Breast epithelium (tissue), 4 donors: ENCODE data around the gene MTF2. TPM values are rescaled to one million over a fixed set of nuclear protein-coding genes. Genes with fewer than 3 reads are reported as not detected.
"Not testable (repeated sequence)": the region's sequence is repeated elsewhere in the genome, so short reads cannot be mapped to it uniquely, and the experiment has no call there.

ENCODE experiments used
- DNase-seq, 2 donors: peaks; one replicate each; pipeline ENCODE4 v3.0.0-alpha.2; 2019; ENCODE audit warnings: low spot score in 2 of 2
- H3K27ac ChIP-seq, 2 donors: fragments of 200-600 bp; sonication (generic) in 1 of 2; one replicate each; pipeline ENCODE4 v1.5.1; 2016 to 2019; ENCODE audit warnings: mild to moderate bottlenecking in 1 of 2
- H3K27me3 ChIP-seq, 2 donors: fragments of 200-600 bp; sonication (generic) in 1 of 2; one replicate each; pipeline versions ENCODE4 v1.5.1 to v1.6.0; 2017 to 2019; ENCODE audit warnings: control low read depth in 1 of 2, mild to moderate bottlenecking in 1 of 2
- H3K36me3 ChIP-seq: fragments of 200-600 bp; one replicate; pipeline ENCODE4 v1.5.1; 2019
- H3K4me1 ChIP-seq, 2 donors: fragments of 200-600 bp; sonication (generic); one replicate each; pipeline ENCODE4 v1.5.1; 2016 to 2019; ENCODE audit warnings: control low read depth in 1 of 2
- H3K4me3 ChIP-seq, 3 donors: fragments of 200-600 bp; sonication (generic); 1 replicate in 2 of 3; 2 replicates in 1 of 3; pipeline ENCODE4 v1.5.1; 2016 to 2019; ENCODE audit warnings: mild to moderate bottlenecking in 3 of 3, moderate library complexity in 2 of 3
- H3K9me3 ChIP-seq, 2 donors: fragments of 200-600 bp; sonication (generic) in 1 of 2; one replicate each; pipeline ENCODE4 v1.5.1; 2016 to 2019; ENCODE audit warnings: control low read depth in 1 of 2
- CTCF ChIP-seq, 3 donors: fragments of 450-650 bp; IDR thresholded peaks; one replicate each; pipeline ENCODE4 v1.5.1; 2016 to 2017; ENCODE audit warnings: antibody characterized with exemption in 3 of 3, mild to moderate bottlenecking in 3 of 3, moderate library complexity in 3 of 3
- POLR2A ChIP-seq: fragments of 450-650 bp; IDR thresholded peaks from one replicate; pipeline ENCODE4 v1.6.1; 2016; ENCODE audit warnings: antibody characterized with exemption, mild to moderate bottlenecking, moderate library complexity
- POLR2AphosphoS5 ChIP-seq, 3 donors: sonication (generic); formaldehyde crosslinking; IDR thresholded peaks; one replicate each; pipeline ENCODE4 v1.6.1; 2017; ENCODE audit warnings: antibody characterized with exemption in 3 of 3
- intact Hi-C: fragments of 100-400 bp; cut with DNase I; formaldehyde crosslinking; loops from one replicate; pipeline ENCODE4 v1.15.1; 2023; ENCODE audit warnings: low total_unique reads
- total RNA-seq, 3 donors: library from RNA; depleted of rRNA; stranded (reverse); fragments of >200 nt; gene quantifications; one replicate each; pipeline ENCODE4 v1.1.0, GENCODE V29; 2016

MTF2 gene
- total RNA-seq, 3 donors from 2014 or later, result 11.0 to 37.9 (median 32.1) TPM

- no peaks in the 10 kb centered on the region for H3K27me3 ChIP-seq
- intact Hi-C loops, result no loop called here
- TF ChIP-seq CTCF (IDR thresholded peaks at IDR 0.05), result no peak
- no peak for TF ChIP-seq POLR2A
- no peak for TF ChIP-seq POLR2AphosphoS5 (IDR thresholded peaks at IDR 0.05)
These were observed 87.9 kb downstream of the MTF2 start for GRCh38 chr1:93167006-93167405.

GRCh38 chr1:93170141-93170678 lies 91.1 kb downstream of the MTF2 start:
- H3K27me3 ChIP-seq, H3K4me1 ChIP-seq, H3K4me3 ChIP-seq, H3K9me3 ChIP-seq, DNase-seq, H3K27ac ChIP-seq, intact Hi-C loops, H3K36me3 ChIP-seq: not testable (repeated sequence)

More at GRCh38 chr1:93167006-93167405, 87.9 kb downstream of the MTF2 start:
- Histone ChIP-seq H3K27ac (no peak overlapping the region), H3K36me3 (no peaks in the 10 kb centered on the region), H3K9me3 (no peaks in the 10 kb centered on the region), H3K4me3 (no peak overlapping the region), H3K4me1 (no peaks in the 10 kb centered on the region)
- DNase-seq, result no peak

DNA sequence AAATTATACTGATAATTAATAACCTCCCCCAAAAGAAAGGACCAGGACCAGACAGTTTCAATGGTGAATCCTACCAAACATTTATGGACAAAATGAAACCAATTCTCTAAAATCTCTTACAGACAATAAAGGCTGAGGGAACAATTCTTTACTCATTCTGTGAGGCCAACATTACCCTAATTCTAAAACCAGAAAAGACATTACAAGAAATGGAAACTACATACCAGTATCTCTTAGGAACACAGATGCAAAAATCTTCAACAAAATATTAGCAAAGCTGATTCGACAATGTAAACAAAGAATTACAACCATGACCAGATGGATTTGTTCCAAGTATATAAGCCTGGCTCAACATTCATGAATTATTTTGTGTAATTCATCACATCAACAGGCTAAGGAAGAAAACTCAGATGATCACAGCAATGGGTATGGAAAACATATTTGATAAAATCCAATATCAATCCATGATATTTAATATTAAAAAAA lies 92.5 kb downstream of the MTF2 start:
- Histone ChIP-seq H3K36me3 (no peaks in the 10 kb centered on the region), H3K4me3 (no peak overlapping the region), H3K4me1 (no peaks in the 10 kb centered on the region), H3K27ac (no peak overlapping the region), H3K27me3 (no peaks in the 10 kb centered on the region), H3K9me3 (no peaks in the 10 kb centered on the region)
- intact Hi-C loops, result no loop called here
- TF ChIP-seq POLR2A (no peak), POLR2AphosphoS5 (IDR thresholded peaks at IDR 0.05) (no peak), CTCF (IDR thresholded peaks at IDR 0.05) (no peak)
- DNase-seq, result no peak

GRCh38 chr1:93172778-93173177 lies 93.7 kb downstream of the MTF2 start:
- H3K27ac ChIP-seq, result no peak overlapping the region
- H3K36me3 ChIP-seq, result no peaks in the 10 kb centered on the region
- no peaks in the 10 kb centered on the region for H3K9me3 ChIP-seq
- intact Hi-C loops, result no loop called here
- H3K27me3 ChIP-seq, result no peaks in the 10 kb centered on the region
- DNase-seq, result no peak
- no peak overlapping the region for H3K4me3 ChIP-seq
- H3K4me1 ChIP-seq, result no peaks in the 10 kb centered on the region
- TF ChIP-seq POLR2AphosphoS5 (IDR thresholded peaks at IDR 0.05), result no peak
- no peak for TF ChIP-seq POLR2A
- no peak for TF ChIP-seq CTCF (IDR thresholded peaks at IDR 0.05)

- intact Hi-C loops, H3K27me3 ChIP-seq, H3K36me3 ChIP-seq, DNase-seq, H3K4me1 ChIP-seq, H3K9me3 ChIP-seq, H3K4me3 ChIP-seq, H3K27ac ChIP-seq: not testable (repeated sequence)
These were observed 95.6 kb downstream of the MTF2 start for GRCh38 chr1:93174638-93175037.

DNA sequence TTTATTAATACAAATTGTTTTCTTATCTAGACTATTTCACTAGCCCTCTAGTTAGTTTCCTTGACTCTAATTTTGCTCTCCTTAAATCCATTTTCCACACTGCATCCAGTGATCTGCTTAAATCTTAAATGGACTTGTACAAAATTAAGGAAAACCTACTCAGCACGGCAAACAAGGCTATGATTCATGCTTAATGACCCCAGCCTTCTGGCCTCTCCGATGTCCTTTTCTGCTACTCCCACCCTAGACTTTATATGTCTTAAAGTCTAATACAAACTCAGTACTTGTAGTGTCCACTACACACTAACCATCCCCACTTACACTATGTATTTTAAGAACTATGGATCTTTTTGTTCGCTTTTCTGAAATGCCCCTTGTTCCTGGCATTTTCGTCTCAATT lies 98.9 kb downstream of the MTF2 start:
- Histone ChIP-seq H3K27me3 (no peaks in the 10 kb centered on the region), H3K4me1 (no peaks in the 10 kb centered on the region), H3K4me3 (peak overlapping the region; percentile 88 to 95 (median 95)), H3K36me3 (no peaks in the 10 kb centered on the region), H3K9me3 (no peaks in the 10 kb centered on the region), H3K27ac (no peak overlapping the region)
- intact Hi-C loops, result no loop called here
- DNase-seq, result no peak
- TF ChIP-seq CTCF (IDR thresholded peaks at IDR 0.05) (no peak), POLR2AphosphoS5 (IDR thresholded peaks at IDR 0.05) (no peak), POLR2A (no peak)
